G401 (cell line): ENCODE data around the gene INPP4B. TPM values are rescaled to one million over a fixed set of nuclear protein-coding genes. Genes with fewer than 3 reads are reported as not detected.
A peak's percentile ranks its signal among the peaks of the same experiment; 100 is the strongest.

Experiments
- DNase-seq: peaks from one replicate; pipeline ENCODE4 v3.0.0-alpha.2; 2015; ENCODE audit warnings: low spot score
- in situ Hi-C: cut with HindIII; loops from 2 replicates; pipeline ENCODE4 v1.10.0; 2016; ENCODE audit warnings: low sequenced_read_pairs, mixed read lengths
- total RNA-seq: library from RNA; depleted of rRNA; stranded (reverse); fragments of >200 nt; shearing (Covaris generic); gene quantifications from 2 replicates; pipeline ENCODE4 v1.2.3, GENCODE V29; 2014

The INPP4B gene
- total RNA-seq, 1 experiment from 2014 or later = 70.7 TPM

- DNase-seq = peak; percentile 17
- in situ Hi-C loops = no loop called here
Observed at GRCh38 chr4:142752202-142752786, 93.8 kb downstream of the INPP4B start.

GRCh38 chr4:142743121-142743825 lies 102.8 kb downstream of the INPP4B start:
- DNase-seq = no peak
- in situ Hi-C loops = no loop called here

- in situ Hi-C loops = no loop called here
- DNase-seq = no peak
Observed at GRCh38 chr4:142741995-142742394, 104.1 kb downstream of the INPP4B start.

- in situ Hi-C loops = no loop called here
- DNase-seq = no peak
Observed at GRCh38 chr4:142728233-142728632, 117.9 kb downstream of the INPP4B start.

- DNase-seq = no peak
- in situ Hi-C loops = no loop called here
Observed at GRCh38 chr4:142727149-142727548, 119.0 kb downstream of the INPP4B start.

- in situ Hi-C loops = no loop called here
- DNase-seq = no peak
Observed at GRCh38 chr4:142725886-142726285, 120.2 kb downstream of the INPP4B start.

GRCh38 chr4:142721187-142721586 lies 124.9 kb downstream of the INPP4B start:
- no peak for DNase-seq
- in situ Hi-C loops = no loop called here

- DNase-seq = no peak
- in situ Hi-C loops = no loop called here
Observed at GRCh38 chr4:142719854-142720541, 126.1 kb downstream of the INPP4B start.

- DNase-seq = no peak
- in situ Hi-C loops = no loop called here
Observed at GRCh38 chr4:142718981-142719380, 127.1 kb downstream of the INPP4B start.

GRCh38 chr4:142715727-142716126 lies 130.4 kb downstream of the INPP4B start:
- no peak for DNase-seq
- in situ Hi-C loops = no loop called here

- no peak for DNase-seq
- in situ Hi-C loops = no loop called here
Observed at GRCh38 chr4:142713282-142714030, 132.6 kb downstream of the INPP4B start.

- in situ Hi-C loops = no loop called here
- no peak for DNase-seq
Observed at GRCh38 chr4:142708231-142708630, 137.9 kb downstream of the INPP4B start.

GRCh38 chr4:142707401-142707800 lies 138.7 kb downstream of the INPP4B start:
- in situ Hi-C loops = no loop called here
- DNase-seq = no peak

GRCh38 chr4:142706381-142706780 lies 139.7 kb downstream of the INPP4B start:
- in situ Hi-C loops = no loop called here
- DNase-seq = no peak

GRCh38 chr4:142705820-142706219 lies 140.3 kb downstream of the INPP4B start:
- in situ Hi-C loops = no loop called here
- DNase-seq = no peak

- DNase-seq = no peak
- in situ Hi-C loops = no loop called here
Observed at GRCh38 chr4:142703694-142704309, 142.3 kb downstream of the INPP4B start.

- DNase-seq = no peak
- in situ Hi-C loops = no loop called here
Observed at GRCh38 chr4:142701017-142701416, 145.1 kb downstream of the INPP4B start.

- in situ Hi-C loops = no loop called here
- DNase-seq = no peak
Observed at GRCh38 chr4:142700531-142700930, 145.6 kb downstream of the INPP4B start.

GRCh38 chr4:142698552-142698951 lies 147.5 kb downstream of the INPP4B start:
- in situ Hi-C loops = no loop called here
- no peak for DNase-seq
